Omental fat pad (tissue), 4 donors: ENCODE measurements around the gene TCFL5. TPM values are rescaled to one million over a fixed set of nuclear protein-coding genes. Genes with fewer than 3 reads are reported as not detected.

Source experiments
- ATAC-seq: fragments of 150-250 bp; one replicate; pipeline ENCODE4 v1.9.1; 2016; ENCODE audit warnings: mild to moderate bottlenecking, moderate library complexity; ENCODE audit not compliant: low FRiP score
- DNase-seq: peaks from one replicate; pipeline ENCODE4 v3.0.0-alpha.2; 2019; ENCODE audit warnings: low spot score
- total RNA-seq, 4 donors: library from RNA; depleted of rRNA; stranded (reverse); fragments of >200 nt; gene quantifications; one replicate each; pipeline ENCODE4 v1.1.0, GENCODE V29; 2016
- TF ChIP-seq, protein P1 (sequence below), 3 donors: fragments of 450-650 bp; IDR thresholded peaks; one replicate each; pipeline ENCODE4 v1.5.1; 2016 to 2017; ENCODE audit warnings: antibody characterized with exemption in 3 of 3, mild to moderate bottlenecking in 3 of 3, moderate library complexity in 2 of 3

Gene TCFL5
- total RNA-seq, 4 donors from 2014 or later, result 6.1 to 7.7 (median 6.3) TPM

- ATAC-seq (no peak), DNase-seq (no peak)
- TF ChIP-seq, protein P1, sequence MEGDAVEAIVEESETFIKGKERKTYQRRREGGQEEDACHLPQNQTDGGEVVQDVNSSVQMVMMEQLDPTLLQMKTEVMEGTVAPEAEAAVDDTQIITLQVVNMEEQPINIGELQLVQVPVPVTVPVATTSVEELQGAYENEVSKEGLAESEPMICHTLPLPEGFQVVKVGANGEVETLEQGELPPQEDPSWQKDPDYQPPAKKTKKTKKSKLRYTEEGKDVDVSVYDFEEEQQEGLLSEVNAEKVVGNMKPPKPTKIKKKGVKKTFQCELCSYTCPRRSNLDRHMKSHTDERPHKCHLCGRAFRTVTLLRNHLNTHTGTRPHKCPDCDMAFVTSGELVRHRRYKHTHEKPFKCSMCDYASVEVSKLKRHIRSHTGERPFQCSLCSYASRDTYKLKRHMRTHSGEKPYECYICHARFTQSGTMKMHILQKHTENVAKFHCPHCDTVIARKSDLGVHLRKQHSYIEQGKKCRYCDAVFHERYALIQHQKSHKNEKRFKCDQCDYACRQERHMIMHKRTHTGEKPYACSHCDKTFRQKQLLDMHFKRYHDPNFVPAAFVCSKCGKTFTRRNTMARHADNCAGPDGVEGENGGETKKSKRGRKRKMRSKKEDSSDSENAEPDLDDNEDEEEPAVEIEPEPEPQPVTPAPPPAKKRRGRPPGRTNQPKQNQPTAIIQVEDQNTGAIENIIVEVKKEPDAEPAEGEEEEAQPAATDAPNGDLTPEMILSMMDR (IDR thresholded peaks at IDR 0.05), result no peak
Observed at GRCh38 chr20:62879275-62880146, 17.9 kb upstream of the TCFL5 start.

GRCh38 chr20:62878244-62879038, 16.8 kb upstream of the TCFL5 start:
- DNase-seq (no peak), ATAC-seq (no peak)
- TF ChIP-seq, protein P1 (IDR thresholded peaks at IDR 0.05), result no peak

GRCh38 chr20:62876902-62877816, 15.5 kb upstream of the TCFL5 start:
- TF ChIP-seq, protein P1 (IDR thresholded peaks at IDR 0.05), result no peak
- DNase-seq (no peak), ATAC-seq (peak; percentile 57)

DNA sequence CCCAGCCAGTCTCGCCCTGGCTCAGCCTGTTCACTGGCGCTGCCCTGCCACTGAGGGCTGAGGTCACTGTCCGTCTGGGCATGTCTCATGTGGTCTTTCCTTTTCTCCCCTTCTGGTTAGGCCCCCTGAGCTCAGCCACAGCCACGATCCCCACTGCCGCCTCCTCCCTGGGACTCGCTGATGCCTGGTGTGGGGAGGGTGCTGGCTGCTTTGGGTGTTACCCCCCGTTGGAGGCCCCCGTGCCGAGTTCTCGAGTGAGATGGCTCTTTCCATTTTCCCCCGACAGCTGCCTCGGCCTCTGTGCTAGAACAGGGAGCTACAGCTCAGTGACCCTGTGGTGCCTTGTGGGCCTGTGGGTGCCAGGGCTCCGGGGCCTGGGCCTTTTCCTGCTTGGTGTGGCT, 14.9 kb upstream of the TCFL5 start:
- ATAC-seq, result peak; percentile 3

GRCh38 chr20:62875419-62876361, 14.1 kb upstream of the TCFL5 start:
- peak; percentile 76 for ATAC-seq

More for the DNA sequence above, 14.9 kb upstream of the TCFL5 start:
- TF ChIP-seq, protein P1 (IDR thresholded peaks at IDR 0.05), result no peak
- no peak for DNase-seq

More at GRCh38 chr20:62875419-62876361, 14.1 kb upstream of the TCFL5 start:
- TF ChIP-seq, protein P1 (IDR thresholded peaks at IDR 0.05), result no peak
- no peak for DNase-seq
